Adrenal gland (tissue), 12 donors: Measurements from ENCODE around the gene MBD3L3. TPM values are rescaled to one million over a fixed set of nuclear protein-coding genes. Genes with fewer than 3 reads are reported as not detected.
"Not testable (repeated sequence)": the region's sequence is repeated elsewhere in the genome, so short reads cannot be mapped to it uniquely, and the experiment has no call there.

Experiments
- DNase-seq, 7 donors: peaks; one replicate each; pipeline ENCODE4 v3.0.0-alpha.2; 2019 to 2020
- H3K27ac ChIP-seq, 5 donors: fragments of 200-600 bp; sonication (generic) in 4 of 5; 1 replicate in 3 of 5; 2 replicates in 2 of 5; pipeline versions ENCODE4 v1.5.1 to v1.8.0; 2016 to 2020; ENCODE audit warnings: mild to moderate bottlenecking in 1 of 5
- H3K27me3 ChIP-seq: fragments of 200-600 bp; 2 replicates; pipeline ENCODE4 v1.8.0; 2021
- H3K36me3 ChIP-seq, 2 donors: fragments of 200-600 bp; replicated peaks in 1 of 2; 1 replicate in 1 of 2; 2 replicates in 1 of 2; pipeline versions ENCODE4 v1.5.1 to v1.8.0; 2018 to 2022
- H3K4me1 ChIP-seq, 2 donors: fragments of 200-600 bp; replicated peaks in 1 of 2; 1 replicate in 1 of 2; 2 replicates in 1 of 2; pipeline versions ENCODE4 v1.5.1 to v1.8.0; 2018 to 2021
- H3K4me3 ChIP-seq, 4 donors: fragments of 200-600 bp; sonication (generic) in 3 of 4; one replicate each; pipeline ENCODE4 v1.5.1; 2016 to 2018
- H3K9me3 ChIP-seq, 3 donors: fragments of 200-600 bp; sonication (generic) in 1 of 3; replicated peaks in 1 of 3; 1 replicate in 2 of 3; 2 replicates in 1 of 3; pipeline versions ENCODE4 v1.5.1 to v1.8.0; 2016 to 2021
- WGBS, 4 donors: extraction: QIAGEN DNeasy Blood & Tissue Kit in 2 of 4; methylation state at CpG; one replicate each; pipeline versions ENCODE4 v1.1.5 to v1.1.7; 2013 to 2017; 5-methylcytosine and 5-hydroxymethylcytosine counted together
- intact Hi-C, 2 donors: fragments of 100-400 bp; cut with DNase I; formaldehyde crosslinking; loops; one replicate each; pipeline versions ENCODE4 v1.14.1 to v1.15.0; 2022 to 2023
- polyA plus RNA-seq, 3 donors: library from polyadenylated mRNA; stranded (reverse); fragments of 200-250 nt in 2 of 3; fragments of 350-450 nt in 1 of 3; fragmentation: Illumina TruSeq in 1 of 3; extraction: RNeasy Lipid Tissue Mini Kit (QIAGEN cat#74804) in 1 of 3; gene quantifications; one replicate each; pipeline ENCODE4 v1.2.3, GENCODE V29; 2013 to 2014
- total RNA-seq, 9 donors: library from RNA; depleted of rRNA in 4 of 9; stranded (reverse); fragments of >200 nt in 4 of 9; fragments of 120-200 nt in 1 of 9; fragmentation: NEBNext Ultra II Directional in 1 of 9; extraction: Animal tissue kit (Norgen Biotek cat#: 25700) in 1 of 9; gene quantifications; one replicate each; pipeline versions ENCODE4 v1.1.0 to v1.2.4, GENCODE V29; 2013 to 2023
- donor health status: healthy with polysubstance abuse.
- donor health status: Bipolar disorder and iron deficiency.
- donor health status: DM: yes; HTN: yes; CAD: no.
- donor health status: DM: no; HTN: no; CAD: no.
- donor health status: DM: no; HTN: no; CAD: no.
- donor health status: DM: yes; HTN: yes; CAD: no.

The MBD3L3 gene
- total and polyA plus RNA-seq, 12 donors: not detected

- 93 to 96% (median 95%) methylated on average over 7 of the region's 7 CpGs for WGBS, 4 donors
- H3K9me3 ChIP-seq, intact Hi-C loops, H3K27me3 ChIP-seq, H3K4me3 ChIP-seq, H3K4me1 ChIP-seq, H3K36me3 ChIP-seq, H3K27ac ChIP-seq, DNase-seq: not testable (repeated sequence)
Observed at GRCh38 chr19:7052896-7053295, 5.6 kb downstream of the MBD3L3 start.

GRCh38 chr19:7051421-7051820 is 7.1 kb downstream of the MBD3L3 start:
- H3K27me3 ChIP-seq, H3K27ac ChIP-seq, intact Hi-C loops, H3K4me1 ChIP-seq, H3K36me3 ChIP-seq, H3K9me3 ChIP-seq, H3K4me3 ChIP-seq: not testable (repeated sequence)
- 85 to 89% methylated on average over 2 of the region's 5 CpGs; no CpG with 5 or more reads in 2 of the 4 donors for WGBS, 4 donors
- peak in 1 of 7 donors; percentile 11 for DNase-seq

- H3K9me3 ChIP-seq, H3K36me3 ChIP-seq, H3K27me3 ChIP-seq, DNase-seq, H3K27ac ChIP-seq, intact Hi-C loops, H3K4me3 ChIP-seq, H3K4me1 ChIP-seq: not testable (repeated sequence)
- no CpG with 5 or more reads among the region's 7 CpGs for WGBS, 4 donors
Observed at GRCh38 chr19:7049021-7049420, 9.5 kb downstream of the MBD3L3 start, which contains the start of gene MBD3L2. TSS of gene MBD3L2 (plus strand) at chr19:7049321. CDS start at chr19:7049374, 53 bp downstream.

- intact Hi-C loops, H3K9me3 ChIP-seq, DNase-seq, H3K4me3 ChIP-seq, H3K4me1 ChIP-seq, H3K36me3 ChIP-seq, H3K27me3 ChIP-seq, H3K27ac ChIP-seq: not testable (repeated sequence)
- no CpG with 5 or more reads among the region's 2 CpGs for WGBS, 4 donors
Observed at GRCh38 chr19:7041563-7041962, 16.9 kb downstream of the MBD3L3 start.

- H3K36me3 ChIP-seq, H3K4me3 ChIP-seq, DNase-seq, intact Hi-C loops, H3K27me3 ChIP-seq, H3K4me1 ChIP-seq, H3K27ac ChIP-seq, H3K9me3 ChIP-seq: not testable (repeated sequence)
- 73% methylated on average over 2 of the region's 9 CpGs; no CpG with 5 or more reads in 3 of the 4 donors for WGBS, 4 donors
Observed at GRCh38 chr19:7040079-7040478, 18.4 kb downstream of the MBD3L3 start, which contains the start of gene MBD3L4. TSS of gene MBD3L4 (minus strand) at chr19:7040179. CDS start at chr19:7040144, 35 bp downstream.

- H3K4me3 ChIP-seq, H3K4me1 ChIP-seq, H3K9me3 ChIP-seq, DNase-seq, H3K27me3 ChIP-seq, H3K36me3 ChIP-seq, H3K27ac ChIP-seq, intact Hi-C loops: not testable (repeated sequence)
- WGBS, 4 donors: no CpG with 5 or more reads among the region's 9 CpGs
Observed at GRCh38 chr19:7030278-7030677, 28.2 kb downstream of the MBD3L3 start, which contains the start of gene MBD3L5. TSS of gene MBD3L5 (plus strand) at chr19:7030578. CDS start at chr19:7030612, 34 bp downstream.

- no CpG with 5 or more reads among the region's 1 CpG for WGBS, 4 donors
- DNase-seq, H3K36me3 ChIP-seq, H3K27ac ChIP-seq, H3K9me3 ChIP-seq, H3K4me1 ChIP-seq, intact Hi-C loops, H3K4me3 ChIP-seq, H3K27me3 ChIP-seq: not testable (repeated sequence)
Observed at GRCh38 chr19:7028790-7029189, 29.7 kb downstream of the MBD3L3 start.

GRCh38 chr19:7021331-7021730 is 37.1 kb downstream of the MBD3L3 start, which contains the start of gene MBD3L2B:
TSS of gene MBD3L2B (minus strand) at chr19:7021431. CDS start at chr19:7021397, 34 bp downstream.
- no CpG with 5 or more reads among the region's 6 CpGs for WGBS, 4 donors
- H3K27ac ChIP-seq, H3K9me3 ChIP-seq, H3K36me3 ChIP-seq, H3K27me3 ChIP-seq, intact Hi-C loops, H3K4me1 ChIP-seq, H3K4me3 ChIP-seq, DNase-seq: not testable (repeated sequence)
